ENCODE data around the gene TTLL10. TPM values are rescaled to one million over a fixed set of nuclear protein-coding genes. Genes with fewer than 3 reads are reported as not detected.

Gene TTLL10
- total and polyA plus RNA-seq, 2 of the 4 experiments (the other 2 are of a cell fraction), result not detected

DNA sequence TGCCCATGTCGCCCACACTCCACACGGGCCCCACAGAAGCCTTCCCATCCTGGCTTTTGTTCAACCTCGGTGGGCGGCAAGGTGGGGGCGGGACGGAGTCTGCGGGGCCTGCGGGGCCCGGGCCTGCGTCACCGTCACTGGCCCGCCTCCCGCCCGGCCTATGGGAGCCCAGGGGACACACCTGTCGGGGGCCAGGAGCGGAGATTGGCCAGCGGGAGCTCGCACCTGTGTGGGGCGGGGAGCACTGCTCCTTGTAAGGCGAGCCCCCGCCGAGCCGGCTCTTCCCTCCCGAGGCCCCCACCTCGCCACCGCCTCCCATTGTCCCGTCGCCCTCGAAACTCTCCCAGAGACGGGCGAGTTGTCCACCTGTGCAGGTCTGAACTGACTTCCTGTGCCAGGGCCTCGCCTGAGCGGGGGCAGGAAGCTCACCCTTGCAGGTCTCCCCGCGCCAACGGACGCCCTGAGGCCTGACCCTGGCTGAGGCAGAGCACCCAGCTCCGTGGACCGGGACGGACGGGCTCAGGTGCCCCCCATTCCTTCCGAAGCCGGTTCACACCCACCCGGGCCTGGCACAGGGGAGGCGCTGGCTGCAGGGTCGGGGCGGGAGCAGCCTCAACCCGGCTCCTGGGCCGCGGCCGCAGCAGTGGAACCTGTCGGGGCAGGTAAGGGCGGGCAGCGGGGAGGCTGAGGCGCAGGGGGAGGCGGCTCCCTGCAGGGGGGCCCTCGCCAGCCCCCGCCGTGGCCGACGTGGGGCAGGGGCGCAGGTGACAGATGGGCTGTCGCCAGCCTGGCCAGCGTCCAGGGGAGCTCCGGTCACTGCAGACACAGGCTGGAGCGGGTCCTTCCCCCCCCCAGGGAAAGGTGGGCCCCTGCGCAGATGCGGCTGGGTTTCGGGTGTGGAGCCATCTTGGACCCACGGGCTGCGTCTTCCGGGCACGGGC, 10.8 kb upstream of the TTLL10 start (continued):
- TF ChIP-seq CHD1 (IDR thresholded peaks at IDR 0.05; ENCODE audit: low read depth, low read length), result no peak

DNA sequence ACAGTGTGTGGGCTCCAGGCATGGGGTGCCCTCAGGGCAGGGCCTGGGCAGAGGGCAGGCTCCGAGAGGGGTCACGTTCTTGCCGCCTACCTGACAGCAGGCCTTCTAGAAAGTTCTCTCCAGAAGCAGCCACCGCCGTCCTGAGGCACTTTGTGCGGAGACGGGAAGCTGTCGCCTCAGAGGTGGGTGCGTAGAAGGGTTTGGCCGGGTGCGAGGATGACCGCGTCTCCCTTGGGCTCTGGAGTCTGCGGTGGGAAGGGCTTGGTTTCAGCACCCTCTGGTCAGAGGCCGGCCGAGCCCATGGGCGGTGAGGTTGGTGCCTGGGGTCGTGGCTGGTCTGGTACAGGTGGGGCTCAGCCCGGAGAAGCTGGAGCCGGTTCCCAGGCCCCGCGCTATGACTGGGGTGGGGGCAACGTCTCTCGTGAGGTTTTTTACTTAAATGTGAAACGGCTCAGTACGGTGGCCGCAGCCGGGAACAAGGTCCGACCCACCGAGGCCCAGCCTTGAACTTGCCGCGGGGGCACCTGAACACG, 10.1 kb upstream of the TTLL10 start:
- Histone ChIP-seq H3K4me3 (ENCODE audit: insufficient read depth, low read depth, low read length) (no peak overlapping the region), H3K9me1 (ENCODE audit: insufficient read depth, low read length) (no peaks in the 10 kb centered on the region; the same call in 1 of the 2 replicates), H4K8ac (ENCODE audit: low read depth in 2 of 2, low read length in 2 of 2) (no peak overlapping the region), H3K4ac (ENCODE audit: low read depth, low read length) (no peak overlapping the region), H3K4me2 (ENCODE audit: low read depth, low read length) (no peak overlapping the region), H3K9me3 (ENCODE audit: control insufficient read depth, insufficient read depth, low read length) (no peaks in the 10 kb centered on the region), H2AFZ (replicated peaks; ENCODE audit: low read length, poor library complexity) (no peak overlapping the region), H3K23ac (ENCODE audit: low read depth, low read length) (no peak overlapping the region), H3K4me1 (ENCODE audit: control insufficient read depth, insufficient read depth, low read length) (peaks cover under 1% of the 10 kb centered on the region; the same call in 1 of the 2 replicates), H3K36me3 (ENCODE audit: control insufficient read depth, insufficient read depth, low read length) (no peaks in the 10 kb centered on the region), H2BK120ac (ENCODE audit: low read depth, low read length) (no peak overlapping the region), H3K9ac (ENCODE audit: low read depth, low read length) (no peak overlapping the region), H3K79me1 (ENCODE audit: low read depth in 1 of 2, low read length in 2 of 2) (no peaks in the 10 kb centered on the region), H2AK5ac (ENCODE audit: low read depth, low read length) (no peak overlapping the region), H4K91ac (ENCODE audit: insufficient read depth, low read depth, low read length) (no peak overlapping the region), H4K5ac (ENCODE audit: low read depth, low read length) (no peak overlapping the region), H2BK20ac (ENCODE audit: low read depth, low read length) (no peak overlapping the region), H3K56ac (ENCODE audit: extremely low read depth, insufficient read depth, low read length) (no peak overlapping the region), H3K18ac (ENCODE audit: low read depth, low read length) (no peak overlapping the region), H2BK5ac (ENCODE audit: low read depth, low read length, poor library complexity, severe bottlenecking) (no peak overlapping the region), H3K14ac (replicated peaks; ENCODE audit: low read depth, low read length) (no peak overlapping the region), H3K27me3 (ENCODE audit: control insufficient read depth, insufficient read depth, low read length) (peaks cover 16% of the 10 kb centered on the region; the same call in 1 of the 2 replicates), H2AK9ac (replicated peaks; ENCODE audit: low read depth, low read length, poor library complexity) (no peak overlapping the region), H2BK15ac (ENCODE audit: low read depth, low read length) (no peak overlapping the region), H4K20me1 (ENCODE audit: insufficient read depth, low read length) (no peaks in the 10 kb centered on the region), H3K27ac (ENCODE audit: insufficient read depth, low read length) (no peak overlapping the region)
- BruUV-seq (replicated peaks), result no TSS peak
- in situ Hi-C loops (cut with MboI; ENCODE audit: low sequenced_read_pairs), result no loop called here
- ATAC-seq (ENCODE audit: low read depth), result no peak
- ChIA-PET POLR2A (ENCODE audit: unreplicated experiment) (no interaction called here), CTCF (no interaction called here)
- dilution Hi-C loops (cut with HindIII; ENCODE audit: low sequenced_read_pairs, unreplicated experiment), result no loop called here
- DNase-seq, result no peak
- 93% methylated on average over 7 of the region's 33 CpGs; no CpG with 5 or more reads in 1 of the 2 experiments for WGBS, 2 experiments (ENCODE audit: extremely low coverage in 2 of 2, insufficient read length in 1 of 2)
- intact Hi-C loops (cut with micrococcal nuclease), result no loop called here
- no peak for TF ChIP-seq BHLHE40 (IDR thresholded peaks at IDR 0.05; ENCODE audit: low read depth, low read length)
- TF ChIP-seq RAD21 (IDR thresholded peaks at IDR 0.05; ENCODE audit: low read length), result no peak
- TF ChIP-seq, protein P1, sequence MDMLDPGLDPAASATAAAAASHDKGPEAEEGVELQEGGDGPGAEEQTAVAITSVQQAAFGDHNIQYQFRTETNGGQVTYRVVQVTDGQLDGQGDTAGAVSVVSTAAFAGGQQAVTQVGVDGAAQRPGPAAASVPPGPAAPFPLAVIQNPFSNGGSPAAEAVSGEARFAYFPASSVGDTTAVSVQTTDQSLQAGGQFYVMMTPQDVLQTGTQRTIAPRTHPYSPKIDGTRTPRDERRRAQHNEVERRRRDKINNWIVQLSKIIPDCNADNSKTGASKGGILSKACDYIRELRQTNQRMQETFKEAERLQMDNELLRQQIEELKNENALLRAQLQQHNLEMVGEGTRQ (IDR thresholded peaks at IDR 0.05; ENCODE audit: low read depth, low read length), result no peak
- no peak for TF ChIP-seq NFE2L2 (IDR thresholded peaks at IDR 0.05; ENCODE audit: low read depth, low read length)
